GM12801 (cell line): Measurements from ENCODE around the gene GABPB2.

ENCODE experiments used
- TF ChIP-seq, protein P1 (sequence below): IDR thresholded peaks from one replicate; pipeline ENCODE4 v1.5.1; 2011; ENCODE audit warnings: control low read depth; ENCODE audit not compliant: insufficient read length; ENCODE audit errors: extremely low read depth

Gene GABPB2

DNA sequence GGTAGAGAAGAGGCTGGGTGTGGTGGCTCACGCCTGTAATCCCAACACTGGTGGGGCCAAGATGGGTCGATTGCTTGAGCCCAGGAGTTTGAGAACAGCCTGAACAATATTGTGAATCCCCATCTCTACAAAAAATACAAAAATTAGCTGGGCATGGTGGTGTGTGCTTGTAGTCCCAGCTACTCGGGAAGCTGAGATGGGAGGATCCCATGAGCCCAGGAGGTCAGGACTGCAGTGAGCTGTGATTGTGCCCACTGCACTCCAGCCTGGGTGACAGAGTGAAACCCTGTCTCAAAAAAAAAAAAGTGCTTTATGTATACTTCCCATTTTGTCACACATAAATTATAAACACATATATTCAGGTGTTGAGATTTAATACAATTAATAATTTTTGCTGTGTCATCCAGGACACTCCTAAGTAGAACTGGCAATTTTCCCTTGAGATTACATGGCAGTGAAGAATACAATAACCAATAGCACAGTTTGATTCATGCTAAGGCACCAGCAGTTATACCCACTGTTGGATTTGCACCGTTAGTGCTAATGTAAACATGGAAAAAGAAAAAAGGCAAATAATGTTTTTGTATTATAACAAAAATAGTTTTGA is 15.5 kb downstream of the GABPB2 start:
- TF ChIP-seq, protein P1, sequence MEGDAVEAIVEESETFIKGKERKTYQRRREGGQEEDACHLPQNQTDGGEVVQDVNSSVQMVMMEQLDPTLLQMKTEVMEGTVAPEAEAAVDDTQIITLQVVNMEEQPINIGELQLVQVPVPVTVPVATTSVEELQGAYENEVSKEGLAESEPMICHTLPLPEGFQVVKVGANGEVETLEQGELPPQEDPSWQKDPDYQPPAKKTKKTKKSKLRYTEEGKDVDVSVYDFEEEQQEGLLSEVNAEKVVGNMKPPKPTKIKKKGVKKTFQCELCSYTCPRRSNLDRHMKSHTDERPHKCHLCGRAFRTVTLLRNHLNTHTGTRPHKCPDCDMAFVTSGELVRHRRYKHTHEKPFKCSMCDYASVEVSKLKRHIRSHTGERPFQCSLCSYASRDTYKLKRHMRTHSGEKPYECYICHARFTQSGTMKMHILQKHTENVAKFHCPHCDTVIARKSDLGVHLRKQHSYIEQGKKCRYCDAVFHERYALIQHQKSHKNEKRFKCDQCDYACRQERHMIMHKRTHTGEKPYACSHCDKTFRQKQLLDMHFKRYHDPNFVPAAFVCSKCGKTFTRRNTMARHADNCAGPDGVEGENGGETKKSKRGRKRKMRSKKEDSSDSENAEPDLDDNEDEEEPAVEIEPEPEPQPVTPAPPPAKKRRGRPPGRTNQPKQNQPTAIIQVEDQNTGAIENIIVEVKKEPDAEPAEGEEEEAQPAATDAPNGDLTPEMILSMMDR, result no peak

DNA sequence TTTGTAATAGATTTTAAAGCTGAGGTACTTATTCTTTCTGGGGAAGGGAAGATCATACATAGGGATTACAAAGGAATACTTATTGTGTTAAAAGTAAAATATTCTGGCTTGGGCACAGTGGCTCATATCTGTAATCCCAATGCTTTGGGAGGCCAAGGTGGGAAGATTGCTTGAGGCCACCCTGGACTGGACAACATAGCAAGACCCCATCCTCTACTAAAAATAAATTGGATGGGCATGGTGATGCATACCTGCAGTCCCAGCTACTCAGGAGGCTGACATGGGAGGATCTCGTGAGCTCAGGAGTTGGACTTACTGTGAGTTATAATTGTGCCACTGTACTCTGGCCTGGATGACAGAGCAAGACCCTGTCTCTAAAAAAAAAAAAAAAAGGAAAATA is 27.6 kb downstream of the GABPB2 start:
- TF ChIP-seq, protein P1, result no peak

DNA sequence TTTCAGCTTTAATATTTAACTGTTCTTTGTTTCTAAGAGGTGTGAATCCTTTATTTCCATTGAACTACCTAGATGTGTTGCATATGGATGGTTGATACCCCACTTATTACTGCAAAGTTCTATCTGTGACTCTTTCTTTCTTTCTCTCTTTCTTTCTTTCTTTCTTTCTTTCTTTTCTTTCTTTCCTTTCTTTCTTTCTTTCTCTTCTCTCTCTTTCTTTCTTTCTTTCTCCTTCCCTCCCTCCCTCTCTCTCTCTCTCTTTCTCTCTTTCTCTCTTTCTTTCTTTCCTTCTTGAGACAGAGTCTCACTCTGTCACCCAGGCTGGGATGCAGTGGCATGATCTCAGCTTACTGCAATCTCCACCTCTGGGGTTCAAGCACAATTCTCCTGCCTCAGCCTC is 34.1 kb downstream of the GABPB2 start:
- TF ChIP-seq, protein P1, result no peak

DNA sequence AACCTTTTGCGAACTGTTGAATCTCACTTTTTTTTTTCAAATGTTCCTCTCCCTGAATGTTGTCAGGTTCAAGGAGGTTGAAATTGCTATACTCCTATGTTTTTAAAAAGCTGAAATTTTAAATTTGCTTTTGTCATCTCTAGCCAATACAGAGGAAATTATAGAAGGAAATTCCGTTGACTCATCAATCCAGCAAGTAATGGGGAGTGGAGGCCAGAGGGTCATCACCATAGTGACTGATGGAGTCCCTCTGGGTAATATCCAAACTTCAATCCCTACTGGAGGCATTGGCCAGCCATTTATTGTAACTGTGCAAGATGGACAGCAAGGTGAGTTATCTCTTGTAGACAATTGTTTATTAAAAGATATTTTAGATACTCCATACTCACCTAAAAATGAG is 36.3 kb downstream of the GABPB2 start:
- TF ChIP-seq, protein P1, result no peak

DNA sequence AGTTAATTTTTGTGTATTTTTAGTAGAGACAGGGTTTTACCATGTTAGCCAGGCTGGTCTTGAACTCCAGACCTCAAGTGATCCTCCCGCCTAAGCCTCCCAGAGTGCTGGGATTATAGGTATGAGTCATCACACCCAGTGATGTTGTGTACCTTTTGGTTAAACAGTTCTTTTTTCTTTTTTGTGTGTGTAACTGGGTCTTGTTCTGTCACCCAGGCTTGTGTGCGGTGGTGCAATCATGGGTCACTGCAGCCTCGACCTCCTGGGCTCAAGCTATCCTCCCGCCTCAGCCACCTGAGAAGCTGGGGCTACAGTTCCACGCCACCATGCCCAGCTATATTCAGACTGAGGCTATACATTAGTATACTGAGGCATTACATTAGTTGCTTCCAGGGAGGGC is 37.8 kb downstream of the GABPB2 start:
- TF ChIP-seq, protein P1, result no peak

DNA sequence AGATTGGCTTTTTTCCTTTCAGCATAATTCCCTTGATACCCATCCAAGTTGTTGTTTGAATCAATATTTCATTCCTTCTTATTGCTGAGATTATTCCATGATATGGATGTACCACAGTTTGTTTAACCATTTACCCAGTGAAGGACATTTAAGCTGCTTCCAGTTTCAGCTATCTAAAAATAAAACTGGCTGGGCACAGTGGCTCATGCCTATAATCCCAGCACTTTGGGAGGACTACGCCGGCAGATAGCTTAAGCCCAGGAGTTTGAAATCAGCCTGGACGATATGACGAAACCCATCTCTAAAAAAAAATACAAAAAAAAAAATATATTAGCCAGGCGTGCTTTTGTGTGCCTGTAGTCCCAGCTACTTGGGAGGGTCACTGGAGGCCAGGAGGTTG is 43.3 kb downstream of the GABPB2 start:
- TF ChIP-seq, protein P1, result no peak

DNA sequence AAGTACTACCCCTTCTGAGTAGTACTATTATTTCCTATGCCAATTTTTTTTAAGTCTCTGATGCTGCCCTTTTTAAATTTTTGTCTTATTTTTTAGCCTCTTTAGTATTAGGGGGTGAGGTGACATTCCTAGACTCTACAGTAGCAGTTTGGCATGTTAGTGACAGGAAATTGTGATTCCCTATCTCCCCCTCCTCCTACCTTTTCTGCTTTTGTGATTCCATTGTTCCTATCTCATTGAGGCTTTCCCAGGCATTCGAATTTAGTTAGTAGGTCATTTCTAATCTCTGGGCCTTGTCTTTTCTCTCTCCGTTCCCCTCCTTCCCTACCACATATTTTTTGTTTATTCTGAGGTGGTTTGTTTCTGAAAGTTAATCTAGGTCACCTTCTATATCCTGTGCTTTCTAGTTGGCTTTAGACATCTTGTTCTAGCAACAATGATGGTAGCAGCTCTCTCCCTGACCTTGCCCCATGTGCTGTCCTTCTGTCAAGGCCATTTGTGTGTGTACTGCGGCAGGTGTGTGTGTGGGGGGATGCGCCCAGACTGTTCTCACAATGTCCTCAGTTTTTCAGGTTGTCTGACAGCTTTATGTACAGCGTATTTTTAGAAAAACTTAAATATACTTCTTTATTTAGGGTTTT is 54.3 kb downstream of the GABPB2 start:
- TF ChIP-seq, protein P1, result no peak
